Stimulated activated CD4-positive, alpha-beta T cell treated with anti-CD3 and anti-CD28 coated beads, Interleukin-12 subunit alpha, Interleukin-12 subunit beta, amount 100 ng/mL, for 48 hours (primary cell): Measurements from ENCODE around the gene ERCC3.
"Not testable (repeated sequence)": the region's sequence is repeated elsewhere in the genome, so short reads cannot be mapped to it uniquely, and the experiment has no call there.

Experiments
- DNase-seq, 3 donors: peaks; one replicate each; pipeline ENCODE4 v3.0.0-alpha.2; 2020; ENCODE audit warnings: low read depth in 2 of 3, low spot score in 1 of 3

ERCC3 gene

GRCh38 chr2:127226520-127227263 is 67.3 kb downstream of the ERCC3 start:
- DNase-seq, result peak; percentile 18 to 51 (median 49)

GRCh38 chr2:127226132-127226519 is 67.8 kb downstream of the ERCC3 start:
- DNase-seq, result no peak

- DNase-seq, result no peak
Measured at GRCh38 chr2:127225186-127225960, 68.6 kb downstream of the ERCC3 start.

GRCh38 chr2:127224135-127224534 is 69.8 kb downstream of the ERCC3 start:
- not testable (repeated sequence) for DNase-seq

GRCh38 chr2:127220768-127221527 is 73.0 kb downstream of the ERCC3 start:
- DNase-seq, result no peak

GRCh38 chr2:127220102-127220767 is 73.7 kb downstream of the ERCC3 start, which contains the start of gene CYP27C1:
Gene CYP27C1 (minus strand): TSS chr2:127220299. CDS start chr2:127220270, 29 bp downstream.
- no peak for DNase-seq

GRCh38 chr2:127219171-127220070 is 74.5 kb downstream of the ERCC3 start:
- no peak for DNase-seq

- no peak for DNase-seq
Measured at GRCh38 chr2:127218812-127219170, 75.2 kb downstream of the ERCC3 start.

GRCh38 chr2:127217470-127218325 is 76.2 kb downstream of the ERCC3 start:
- DNase-seq, result no peak

- DNase-seq, result no peak
Measured at GRCh38 chr2:127216593-127216992, 77.4 kb downstream of the ERCC3 start.

GRCh38 chr2:127216095-127216494 is 77.8 kb downstream of the ERCC3 start:
- DNase-seq, result no peak

GRCh38 chr2:127214201-127214600 is 79.7 kb downstream of the ERCC3 start:
- not testable (repeated sequence) for DNase-seq

- no peak for DNase-seq
Measured at GRCh38 chr2:127208313-127208712, 85.6 kb downstream of the ERCC3 start.
